ENCODE results near the gene KCNJ6.

KCNJ6 gene

DNA sequence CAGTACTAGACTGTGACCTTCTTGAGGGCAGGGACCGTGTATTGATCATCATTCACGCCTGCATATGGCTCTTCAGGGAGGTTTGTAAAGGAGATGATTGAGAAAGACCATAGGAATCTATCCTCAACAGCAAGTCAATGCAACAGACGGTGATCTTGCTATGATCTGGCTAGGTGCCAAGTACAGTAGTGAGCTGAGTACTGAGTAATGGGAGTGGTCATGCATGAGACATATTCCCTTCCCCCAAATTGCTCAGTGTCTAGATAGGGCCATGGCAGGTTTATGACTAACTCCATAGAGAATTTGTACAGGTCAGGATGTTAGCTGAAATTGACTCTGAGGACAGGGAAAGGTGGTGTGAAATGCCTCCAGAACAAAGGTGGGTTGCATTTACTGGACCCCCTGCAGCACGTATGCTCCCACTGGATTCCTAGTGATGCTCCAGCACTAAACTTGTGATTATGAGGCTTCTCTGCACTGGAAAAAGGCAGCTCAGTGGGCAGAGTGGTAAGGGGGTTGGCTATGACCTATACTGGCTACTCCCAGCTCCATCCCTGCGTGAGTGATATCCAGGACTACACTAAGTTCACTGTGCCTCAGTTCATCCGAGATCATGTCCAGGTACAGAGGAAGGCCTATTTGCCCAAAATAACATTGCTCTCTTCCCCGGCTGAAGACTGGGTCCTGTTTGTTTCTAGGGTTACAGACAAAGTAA is 37.2 kb downstream of the KCNJ6 start:
- no peak overlapping the region for H3K27ac Mint-ChIP-seq
- no peaks in the 10 kb centered on the region for H3K27me3 Mint-ChIP-seq (ENCODE audit: low read depth)
- peaks cover 2% of the 10 kb centered on the region for H3K4me1 Mint-ChIP-seq (ENCODE audit: low read depth)
- H3K36me3 Mint-ChIP-seq (ENCODE audit: low read depth): no peaks in the 10 kb centered on the region
- no peaks in the 10 kb centered on the region for H3K9me3 Mint-ChIP-seq
- no peak overlapping the region for H3K4me3 Mint-ChIP-seq

DNA sequence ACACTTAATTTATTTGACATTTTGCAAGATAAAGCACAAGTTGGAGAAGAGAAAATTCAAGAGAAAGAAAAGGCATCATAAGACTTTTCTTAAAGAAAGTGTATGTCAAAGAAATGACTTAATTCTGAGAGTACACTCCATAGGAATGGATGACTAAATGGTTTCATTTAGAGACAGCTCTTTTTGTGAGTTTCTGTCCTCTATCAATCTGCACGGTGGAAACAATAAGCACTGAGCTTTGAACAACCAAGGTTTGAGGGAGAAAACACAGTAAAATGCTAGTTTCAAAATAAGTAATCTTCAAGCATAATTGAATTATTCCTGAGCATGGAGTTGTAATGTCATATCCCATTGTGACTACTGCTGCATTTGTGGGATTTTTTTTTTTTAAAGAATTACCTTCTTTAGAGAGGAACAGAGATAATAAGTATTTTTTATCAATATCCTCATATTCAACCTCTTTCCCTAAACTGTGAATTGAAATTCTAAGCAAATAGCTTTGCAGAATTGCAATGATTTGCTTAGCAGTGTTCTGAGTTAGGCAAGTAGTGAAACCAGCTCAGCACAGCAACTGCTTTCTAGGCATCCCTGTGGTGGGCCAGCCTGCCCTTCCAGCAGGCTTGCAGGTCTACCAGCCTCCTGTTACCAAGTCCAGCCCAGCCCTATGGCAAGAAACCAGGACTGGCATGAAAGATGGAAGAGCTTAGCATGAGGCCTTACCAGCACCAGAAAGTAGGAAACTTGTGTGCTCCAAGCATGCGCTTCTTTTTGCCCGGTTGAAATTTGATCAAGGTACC is 38.2 kb downstream of the KCNJ6 start:
- Mint-ChIP-seq H3K4me3 (no peak overlapping the region), H3K36me3 (ENCODE audit: low read depth) (no peaks in the 10 kb centered on the region), H3K27me3 (ENCODE audit: low read depth) (no peaks in the 10 kb centered on the region), H3K27ac (no peak overlapping the region), H3K9me3 (no peaks in the 10 kb centered on the region), H3K4me1 (ENCODE audit: low read depth) (peaks cover 2% of the 10 kb centered on the region)

DNA sequence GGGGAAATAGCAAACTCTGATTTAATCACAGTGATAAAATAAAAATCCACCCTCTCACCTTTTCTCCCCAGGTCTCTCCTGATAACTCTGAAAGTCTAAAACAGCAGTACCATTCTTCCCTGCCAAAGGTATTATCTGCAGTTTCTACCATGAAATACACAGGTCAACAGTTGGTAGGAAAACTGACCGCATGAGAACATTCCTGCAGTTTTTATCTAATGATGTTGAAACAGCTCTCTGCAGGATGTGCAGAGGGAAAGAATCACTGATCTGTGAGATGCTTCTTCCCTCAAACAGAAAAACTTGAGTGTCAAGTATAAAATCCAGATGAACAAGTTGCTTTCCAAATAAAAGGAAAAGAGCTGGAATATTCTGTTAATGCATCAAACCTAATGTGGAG is 39.1 kb downstream of the KCNJ6 start:
- Mint-ChIP-seq H3K4me3 (no peak overlapping the region), H3K4me1 (ENCODE audit: low read depth) (peaks cover 2% of the 10 kb centered on the region), H3K9me3 (no peaks in the 10 kb centered on the region), H3K27ac (no peak overlapping the region), H3K27me3 (ENCODE audit: low read depth) (no peaks in the 10 kb centered on the region), H3K36me3 (ENCODE audit: low read depth) (no peaks in the 10 kb centered on the region)

DNA sequence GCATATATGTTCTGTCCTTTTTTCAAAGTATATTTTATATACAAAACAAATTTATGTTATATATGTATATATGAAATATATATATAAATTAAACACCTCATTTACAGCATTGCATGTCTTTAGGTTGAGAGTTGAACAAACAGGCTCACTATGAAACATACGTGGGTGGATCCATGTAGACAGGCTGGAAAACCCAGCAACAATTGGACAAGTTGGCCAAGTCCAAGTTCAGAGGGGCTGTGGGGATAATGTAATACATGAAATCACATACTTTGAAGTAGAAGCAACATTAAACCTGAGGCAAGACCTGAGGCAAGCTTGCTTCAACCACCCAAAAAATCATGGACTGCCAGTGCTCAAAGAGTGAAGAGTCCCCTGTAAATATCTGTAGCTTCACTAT is 39.7 kb downstream of the KCNJ6 start:
- Mint-ChIP-seq H3K27ac (no peak overlapping the region), H3K27me3 (ENCODE audit: low read depth) (no peaks in the 10 kb centered on the region), H3K36me3 (ENCODE audit: low read depth) (no peaks in the 10 kb centered on the region), H3K4me3 (no peak overlapping the region), H3K9me3 (no peaks in the 10 kb centered on the region), H3K4me1 (ENCODE audit: low read depth) (peaks cover 2% of the 10 kb centered on the region)

DNA sequence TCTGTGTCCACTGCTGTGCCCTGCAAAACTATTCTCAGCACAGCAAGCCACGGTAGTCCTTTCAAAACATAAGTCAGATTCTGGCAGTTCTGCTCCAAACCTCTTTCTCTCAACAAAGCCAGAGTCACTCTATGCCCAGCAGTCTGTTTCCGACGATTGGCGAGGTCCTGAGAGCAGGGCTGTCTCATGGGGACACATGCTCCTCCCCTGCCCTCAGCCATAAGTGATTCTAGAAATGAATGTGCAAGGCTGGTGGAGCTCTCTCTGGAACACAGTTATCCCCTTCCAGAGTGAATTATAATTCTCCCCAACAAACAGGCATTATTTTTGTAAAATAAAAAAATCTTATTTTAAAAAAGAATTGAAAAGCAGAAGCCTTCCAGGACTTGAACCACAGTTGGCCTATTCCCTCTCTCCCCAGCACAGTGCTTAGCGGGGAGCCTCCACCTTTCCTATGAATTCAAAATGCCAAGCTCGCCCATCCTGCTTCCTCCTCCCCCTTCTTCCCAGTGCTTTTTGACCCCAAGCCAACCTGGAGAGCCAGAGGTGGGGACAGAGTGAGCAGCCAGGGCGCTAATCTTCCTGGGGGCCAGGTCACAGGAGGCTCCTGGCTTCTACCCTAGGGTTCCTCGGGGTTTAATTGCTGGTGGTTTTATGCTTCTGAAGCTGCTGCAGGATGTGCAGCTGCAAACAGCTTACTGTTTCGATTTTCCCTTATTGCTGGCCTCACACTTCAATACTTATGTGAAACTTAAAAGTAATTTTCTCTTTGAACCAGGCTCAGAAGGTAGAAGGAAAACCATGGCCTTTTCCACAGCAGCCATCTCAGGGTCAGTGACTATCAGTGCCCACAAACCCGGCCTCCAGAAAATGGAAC is 41.1 kb downstream of the KCNJ6 start:
- peaks cover 2% of the 10 kb centered on the region for H3K4me1 Mint-ChIP-seq (ENCODE audit: low read depth)
- H3K9me3 Mint-ChIP-seq: no peaks in the 10 kb centered on the region
- H3K27ac Mint-ChIP-seq: no peak overlapping the region
- no peaks in the 10 kb centered on the region for H3K27me3 Mint-ChIP-seq (ENCODE audit: low read depth)
- H3K4me3 Mint-ChIP-seq: no peak overlapping the region
- no peaks in the 10 kb centered on the region for H3K36me3 Mint-ChIP-seq (ENCODE audit: low read depth)

DNA sequence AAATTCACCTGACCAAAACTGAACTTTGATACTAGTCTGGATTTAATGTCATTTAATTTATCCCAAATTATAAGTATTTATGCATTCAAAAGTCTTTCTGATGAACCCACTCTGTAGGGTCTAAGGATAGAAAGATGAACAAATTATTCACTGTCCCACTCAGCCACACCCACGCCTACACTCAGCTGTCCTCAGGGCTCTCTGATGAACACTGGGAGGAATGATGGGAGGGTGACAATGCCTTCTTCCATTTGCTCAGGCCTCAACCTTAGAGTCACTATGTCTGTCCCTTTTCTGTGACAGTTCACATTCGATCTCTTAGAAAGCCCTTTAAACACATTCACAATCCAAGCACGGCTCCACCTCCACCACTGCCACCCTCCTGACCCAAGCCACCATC is 41.8 kb downstream of the KCNJ6 start:
- no peaks in the 10 kb centered on the region for H3K9me3 Mint-ChIP-seq
- no peaks in the 10 kb centered on the region for H3K36me3 Mint-ChIP-seq (ENCODE audit: low read depth)
- no peaks in the 10 kb centered on the region for H3K27me3 Mint-ChIP-seq (ENCODE audit: low read depth)
- no peak overlapping the region for H3K4me3 Mint-ChIP-seq
- H3K27ac Mint-ChIP-seq: no peak overlapping the region
- peaks cover 2% of the 10 kb centered on the region for H3K4me1 Mint-ChIP-seq (ENCODE audit: low read depth)

DNA sequence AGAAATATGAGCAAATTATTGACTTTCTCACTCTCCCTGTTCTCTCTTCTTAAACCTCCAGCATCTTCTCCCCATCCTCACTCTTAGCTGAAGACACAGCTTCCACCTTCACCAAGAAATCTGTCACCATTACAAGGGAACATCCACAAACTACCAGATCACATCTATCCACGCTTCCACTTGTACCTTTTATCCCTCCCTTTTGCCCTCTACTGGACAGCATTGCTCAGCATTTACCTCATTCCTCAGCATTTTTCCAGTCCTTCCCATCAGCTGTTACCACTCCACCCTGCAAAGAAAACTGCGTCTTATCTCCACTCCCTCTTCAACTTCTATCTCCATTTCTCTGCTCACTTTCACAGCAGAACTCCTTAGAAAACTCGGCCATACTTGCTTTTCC is 42.6 kb downstream of the KCNJ6 start:
- H3K4me1 Mint-ChIP-seq (ENCODE audit: low read depth): peaks cover 2% of the 10 kb centered on the region
- H3K9me3 Mint-ChIP-seq: no peaks in the 10 kb centered on the region
- H3K4me3 Mint-ChIP-seq: no peak overlapping the region
- no peaks in the 10 kb centered on the region for H3K36me3 Mint-ChIP-seq (ENCODE audit: low read depth)
- no peak overlapping the region for H3K27ac Mint-ChIP-seq
- H3K27me3 Mint-ChIP-seq (ENCODE audit: low read depth): no peaks in the 10 kb centered on the region

DNA sequence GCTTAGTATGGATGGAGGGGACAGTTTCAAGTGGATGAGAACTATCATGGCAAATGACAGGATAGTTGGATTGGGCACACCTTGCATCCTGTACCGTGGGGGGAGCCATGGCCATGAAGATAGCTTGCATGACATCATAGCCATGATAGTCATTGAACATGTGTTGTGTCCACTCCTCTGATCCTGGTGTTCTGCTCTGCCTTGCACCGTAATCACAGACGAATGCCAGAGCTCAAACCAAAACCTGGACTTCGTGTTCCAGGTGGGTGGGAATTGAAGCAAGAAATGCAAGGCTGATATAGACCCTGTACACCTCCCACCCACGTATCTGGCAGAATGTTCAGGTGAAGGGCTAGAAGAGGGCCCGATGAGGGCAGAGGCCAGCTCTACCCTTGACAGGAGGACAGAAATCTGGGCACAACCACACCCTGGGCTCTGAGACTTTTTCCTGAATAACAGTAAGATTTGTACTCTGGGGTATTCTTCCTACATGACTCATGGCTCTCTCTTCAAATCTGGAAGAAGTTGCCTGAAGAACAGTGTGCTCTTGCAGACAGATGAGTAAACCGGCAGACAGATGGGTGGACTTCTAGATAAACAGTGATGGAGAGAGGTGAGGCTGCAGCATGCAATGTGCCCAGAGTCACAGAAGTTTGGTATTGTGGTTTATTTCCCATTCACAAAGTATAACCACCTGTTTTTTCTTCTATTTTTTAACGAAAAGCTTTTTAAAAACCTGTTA is 45.0 kb downstream of the KCNJ6 start:
- Mint-ChIP-seq H3K9me3 (no peaks in the 10 kb centered on the region), H3K27ac (no peak overlapping the region), H3K36me3 (ENCODE audit: low read depth) (no peaks in the 10 kb centered on the region), H3K4me3 (no peak overlapping the region), H3K4me1 (ENCODE audit: low read depth) (no peaks in the 10 kb centered on the region), H3K27me3 (ENCODE audit: low read depth) (no peaks in the 10 kb centered on the region)

DNA sequence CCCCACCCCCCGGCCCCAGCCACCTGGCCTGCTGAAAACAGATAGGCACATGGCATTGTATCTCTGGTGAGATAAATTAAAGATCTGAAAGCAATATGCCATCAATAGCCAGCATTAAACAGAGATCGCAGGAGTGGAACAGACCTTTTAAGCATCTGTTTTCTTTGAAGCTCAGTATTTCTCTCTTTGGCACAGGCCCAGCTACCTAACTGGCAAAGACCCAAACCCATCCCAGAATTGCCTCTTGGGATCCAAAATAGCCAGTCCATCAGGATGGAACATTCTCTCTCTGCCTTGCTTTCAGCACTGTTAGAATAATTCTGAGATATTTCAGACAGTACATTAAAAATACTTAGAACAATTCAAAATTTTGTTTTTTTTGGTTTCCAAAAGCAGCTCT is 46.0 kb downstream of the KCNJ6 start:
- Mint-ChIP-seq H3K4me3 (no peak overlapping the region), H3K36me3 (ENCODE audit: low read depth) (no peaks in the 10 kb centered on the region), H3K27ac (no peak overlapping the region), H3K4me1 (ENCODE audit: low read depth) (no peaks in the 10 kb centered on the region), H3K9me3 (no peaks in the 10 kb centered on the region), H3K27me3 (ENCODE audit: low read depth) (no peaks in the 10 kb centered on the region)

DNA sequence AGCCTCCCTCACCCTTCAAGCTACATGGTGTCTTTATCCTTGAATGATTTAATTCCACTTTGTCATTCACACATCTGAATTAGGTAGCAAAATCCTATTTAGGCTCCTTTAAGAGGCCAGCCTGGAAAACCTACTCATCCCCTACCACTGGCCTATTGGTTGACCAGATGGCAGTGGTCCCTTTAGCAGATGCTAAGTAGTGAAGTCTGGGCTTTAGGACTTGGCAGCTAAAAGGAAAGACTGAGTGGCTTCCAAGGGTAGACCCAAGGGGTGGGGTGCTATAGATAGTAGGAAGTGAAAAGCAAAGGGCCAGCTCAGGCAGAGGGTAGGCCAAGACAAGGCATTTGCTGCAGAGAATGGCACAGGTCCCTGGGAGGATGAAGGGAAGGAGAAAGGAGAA is 46.6 kb downstream of the KCNJ6 start:
- Mint-ChIP-seq H3K27me3 (ENCODE audit: low read depth) (no peaks in the 10 kb centered on the region), H3K9me3 (no peaks in the 10 kb centered on the region)

DNA sequence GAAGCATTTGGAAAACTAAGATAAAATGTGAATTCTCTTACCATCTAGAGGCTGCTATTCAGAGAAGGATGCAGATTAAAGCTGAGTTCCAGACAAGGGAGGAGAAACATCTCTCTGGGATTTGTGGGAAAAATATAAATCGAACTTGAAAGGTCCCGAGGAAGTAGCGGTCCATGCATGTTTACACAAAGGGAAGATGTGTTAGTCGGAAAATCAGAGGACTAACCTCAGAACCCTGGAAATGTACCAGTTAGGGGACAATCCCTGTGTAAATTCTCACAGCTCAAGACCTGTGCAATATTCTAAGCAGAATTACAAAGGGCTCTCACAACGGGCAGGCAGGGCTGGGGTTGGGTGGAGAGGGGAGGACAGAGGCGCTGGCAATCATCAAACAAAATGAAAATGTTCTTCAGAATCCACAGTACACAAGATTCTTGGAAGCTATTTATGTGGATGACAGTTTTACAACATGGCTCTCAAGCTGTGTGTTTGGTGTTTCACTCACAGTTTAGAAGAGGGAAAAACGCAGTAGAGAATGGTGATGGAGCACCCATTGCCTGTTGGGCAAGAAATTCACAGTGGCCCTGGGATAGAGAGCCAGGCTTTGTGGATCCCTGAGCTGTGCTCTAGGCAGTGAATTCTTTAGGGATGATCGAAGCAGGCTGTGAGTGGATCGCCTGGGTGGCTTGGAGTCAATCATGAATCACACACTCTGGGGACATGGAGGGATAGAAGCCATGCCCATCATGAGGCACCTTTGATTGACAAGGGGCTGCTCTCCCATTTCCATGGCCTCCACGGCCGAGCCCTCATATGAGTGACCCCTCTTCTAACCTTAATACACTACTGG is 47.6 kb downstream of the KCNJ6 start:
- H3K9me3 Mint-ChIP-seq: no peaks in the 10 kb centered on the region
- no peak overlapping the region for H3K27ac Mint-ChIP-seq
- no peaks in the 10 kb centered on the region for H3K27me3 Mint-ChIP-seq (ENCODE audit: low read depth)
- H3K36me3 Mint-ChIP-seq (ENCODE audit: low read depth): no peaks in the 10 kb centered on the region
- no peaks in the 10 kb centered on the region for H3K4me1 Mint-ChIP-seq (ENCODE audit: low read depth)
- H3K4me3 Mint-ChIP-seq: no peak overlapping the region

More for the DNA sequence above, 46.6 kb downstream of the KCNJ6 start:
- H3K36me3 Mint-ChIP-seq (ENCODE audit: low read depth): no peaks in the 10 kb centered on the region
- H3K4me3 Mint-ChIP-seq: no peak overlapping the region
- no peak overlapping the region for H3K27ac Mint-ChIP-seq
- no peaks in the 10 kb centered on the region for H3K4me1 Mint-ChIP-seq (ENCODE audit: low read depth)

DNA sequence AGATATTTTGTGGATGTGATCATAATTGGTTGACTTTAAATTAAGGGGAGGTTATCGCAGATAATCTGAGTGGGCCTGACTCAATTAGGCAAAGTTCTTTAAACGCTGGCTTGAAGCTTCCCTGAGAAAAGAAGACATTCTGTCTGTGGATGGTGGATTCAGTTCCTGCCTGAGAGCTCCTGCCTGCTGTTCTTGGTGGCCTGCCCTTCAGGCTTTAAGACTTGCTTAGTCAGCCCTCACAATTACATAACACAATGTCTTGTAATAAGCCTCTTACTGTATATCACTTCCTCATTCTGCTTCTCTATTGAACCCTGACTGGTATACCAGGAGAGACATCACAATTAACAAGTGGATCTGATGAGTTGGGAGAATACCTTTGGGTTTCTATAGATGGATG is 50.2 kb downstream of the KCNJ6 start:
- no peaks in the 10 kb centered on the region for H3K36me3 Mint-ChIP-seq (ENCODE audit: low read depth)
- no peaks in the 10 kb centered on the region for H3K9me3 Mint-ChIP-seq
- no peak overlapping the region for H3K4me3 Mint-ChIP-seq
- no peaks in the 10 kb centered on the region for H3K27me3 Mint-ChIP-seq (ENCODE audit: low read depth)
- no peaks in the 10 kb centered on the region for H3K4me1 Mint-ChIP-seq (ENCODE audit: low read depth)
- no peak overlapping the region for H3K27ac Mint-ChIP-seq

DNA sequence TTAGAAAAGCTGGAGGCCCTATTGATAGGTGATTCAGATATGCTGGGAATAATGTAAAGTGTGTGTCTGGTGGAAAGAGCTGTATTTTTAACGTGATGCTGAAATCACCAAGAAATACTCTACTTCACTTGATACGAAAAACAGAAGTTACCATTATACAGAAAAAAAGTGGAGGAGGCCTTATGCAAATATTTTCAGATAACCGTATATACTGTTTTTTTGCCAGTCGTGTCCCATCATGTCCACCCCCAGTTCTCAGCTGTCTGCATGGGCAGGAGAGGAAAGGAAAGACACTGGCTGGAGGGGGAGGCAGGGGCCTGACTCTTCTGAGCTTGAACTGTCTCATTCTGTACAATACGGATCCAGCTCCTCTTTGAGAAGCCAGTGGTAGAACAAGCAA is 51.1 kb downstream of the KCNJ6 start:
- Mint-ChIP-seq H3K9me3 (no peaks in the 10 kb centered on the region), H3K27ac (no peak overlapping the region), H3K27me3 (ENCODE audit: low read depth) (no peaks in the 10 kb centered on the region), H3K4me1 (ENCODE audit: low read depth) (no peaks in the 10 kb centered on the region), H3K4me3 (no peak overlapping the region), H3K36me3 (ENCODE audit: low read depth) (no peaks in the 10 kb centered on the region)

All from T-helper 1 cell treated with Interleukin-12 subunit alpha and Interleukin-12 subunit beta and Interleukin-4 antibody, amounts not matched to agents 30 μg/mL and 1 μg/mL, for 36 hours (primary cell).